ENCODE measurements around the gene NARF. TPM values are rescaled to one million over a fixed set of nuclear protein-coding genes. Genes with fewer than 3 reads are reported as not detected.

NARF gene
- total RNA-seq, 1 donor from 2014 or later, result 105 TPM

DNA sequence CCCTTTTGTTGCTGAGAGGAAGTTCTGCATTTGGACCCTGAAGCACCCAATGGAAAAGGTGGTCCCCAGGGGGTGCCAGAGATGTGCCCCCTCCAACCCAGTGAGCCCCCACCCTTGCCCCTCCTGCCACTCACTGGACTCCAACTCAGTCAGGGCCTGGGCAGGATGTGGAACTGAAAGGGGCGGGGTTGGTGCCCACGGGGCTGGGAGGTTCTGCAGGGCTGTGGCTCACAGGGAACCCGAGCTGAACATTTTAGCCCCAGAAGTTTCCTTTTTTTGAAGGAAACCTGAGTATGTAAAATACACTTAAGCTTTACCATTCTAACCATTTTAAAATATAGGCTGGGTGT lies 24.4 kb upstream of the NARF start:
- no peak for DNase-seq

DNA sequence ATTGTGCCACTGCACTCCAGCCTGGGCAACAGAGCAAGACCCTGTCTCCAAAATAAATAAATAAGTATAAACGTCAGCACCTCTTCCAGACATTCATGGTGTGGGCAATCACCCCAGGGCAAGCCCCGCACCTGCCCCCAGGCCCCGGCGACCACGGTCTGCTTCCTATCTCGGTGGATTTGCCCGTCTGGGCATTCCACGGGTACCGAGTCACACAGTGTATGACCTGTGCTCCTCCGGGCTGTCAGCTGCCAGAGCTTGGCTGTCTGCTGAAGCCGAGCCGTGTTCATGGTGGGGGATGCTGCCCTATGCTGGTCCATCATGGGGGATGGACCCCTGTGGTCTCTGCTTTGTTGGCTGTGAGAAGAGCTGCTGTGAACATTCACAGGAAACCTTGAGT lies 23.4 kb upstream of the NARF start:
- DNase-seq, result no peak

DNA sequence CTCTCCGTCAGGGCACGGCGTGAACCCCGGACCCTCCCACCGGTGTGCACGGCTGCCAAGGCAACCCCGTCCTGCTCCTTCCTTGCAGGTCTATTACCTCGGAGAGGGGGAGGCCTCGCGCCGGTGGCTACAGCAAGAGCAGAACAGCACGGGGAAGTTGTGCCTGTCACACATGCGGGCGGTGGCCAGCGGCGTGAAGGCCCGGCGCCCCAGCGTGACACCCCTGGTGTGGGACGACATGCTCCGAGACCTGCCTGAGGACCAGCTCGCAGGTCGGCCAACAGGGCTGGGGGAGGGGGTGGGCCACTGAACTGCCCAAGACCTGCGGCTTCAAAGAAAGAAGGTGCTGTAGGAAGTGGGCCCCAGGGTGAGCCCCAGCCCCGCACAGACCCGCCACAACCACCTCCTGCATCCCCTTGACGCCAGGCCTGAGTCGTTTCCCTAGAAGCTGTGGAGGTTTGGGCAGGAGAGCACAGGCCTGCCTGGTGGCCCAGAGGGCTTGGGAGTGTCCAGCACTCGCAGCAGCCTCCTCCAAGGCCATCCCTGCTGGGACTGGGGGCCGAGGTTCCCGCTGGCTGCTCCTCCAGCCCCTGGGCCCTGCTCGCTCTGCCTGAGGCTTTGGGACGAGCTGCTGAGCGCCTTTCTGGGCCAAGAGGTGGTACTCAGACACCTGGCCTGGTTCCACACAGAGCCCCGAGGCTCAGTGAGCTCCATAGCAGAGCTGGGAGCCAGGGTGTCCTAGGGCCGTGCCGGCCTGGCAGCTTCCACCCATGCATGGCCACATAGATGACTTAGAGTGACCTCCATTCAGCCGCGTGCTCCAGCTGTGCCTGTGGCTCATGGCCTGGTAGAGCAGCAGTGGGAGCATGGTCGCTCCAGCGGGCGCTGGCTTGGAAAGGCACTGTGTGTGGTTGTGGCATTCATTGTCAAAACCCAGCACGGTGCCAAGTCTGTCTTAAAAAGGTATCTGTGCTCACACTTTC lies 22.6 kb upstream of the NARF start:
- DNase-seq, result no peak

DNA sequence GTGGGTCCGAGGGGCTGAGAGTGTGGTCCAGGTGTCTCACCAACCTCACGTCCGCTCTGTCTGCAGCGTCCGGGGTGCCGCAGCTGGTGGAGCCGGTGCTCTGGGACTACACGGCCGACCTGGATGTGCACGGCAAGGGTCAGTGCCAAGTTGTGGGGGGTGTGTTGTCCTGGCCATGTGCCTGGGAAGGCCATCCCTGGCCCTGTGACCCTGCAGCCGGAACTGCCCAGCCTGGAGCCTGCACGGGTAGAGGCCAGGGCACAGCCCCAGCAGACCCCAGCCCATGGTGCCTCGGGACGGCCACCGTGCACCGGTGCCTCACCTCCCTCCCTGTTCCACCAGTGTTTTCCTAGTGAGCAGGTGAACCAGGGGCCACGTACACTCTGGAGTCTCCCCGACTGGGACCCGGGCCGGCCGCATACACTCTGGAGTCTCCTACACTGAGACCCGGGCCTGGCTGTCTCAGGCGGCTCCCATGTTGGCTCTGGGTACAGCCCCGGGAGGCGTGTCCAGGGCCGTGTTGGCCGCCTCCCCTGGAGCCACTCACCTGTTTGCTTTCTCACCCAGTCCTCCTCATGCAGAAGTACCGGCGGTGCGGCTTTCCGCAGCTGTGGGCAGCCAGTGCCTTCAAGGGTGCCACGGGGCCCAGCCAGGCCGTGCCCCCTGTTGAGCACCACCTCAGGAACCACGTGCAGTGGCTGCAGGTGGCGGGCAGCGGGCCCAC lies 21.8 kb upstream of the NARF start:
- no peak for DNase-seq

DNA sequence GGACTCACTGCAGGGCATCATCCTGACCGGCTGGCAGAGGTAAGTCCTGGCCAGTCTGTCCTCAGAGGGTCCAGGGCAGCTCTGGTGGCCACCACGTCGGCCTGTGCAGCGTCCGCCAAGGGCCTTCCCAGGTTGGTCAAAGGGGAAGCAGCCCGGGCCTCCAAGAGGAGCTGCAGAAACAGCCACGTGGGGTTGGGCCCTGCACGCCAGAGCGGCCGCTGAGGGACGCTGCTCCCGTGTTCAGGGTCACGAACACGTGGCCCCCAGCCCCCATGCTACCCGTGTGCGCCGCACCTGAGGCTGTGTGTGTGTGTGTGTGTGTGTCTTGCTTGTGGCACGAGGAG lies 21.2 kb upstream of the NARF start:
- DNase-seq, result no peak

DNA sequence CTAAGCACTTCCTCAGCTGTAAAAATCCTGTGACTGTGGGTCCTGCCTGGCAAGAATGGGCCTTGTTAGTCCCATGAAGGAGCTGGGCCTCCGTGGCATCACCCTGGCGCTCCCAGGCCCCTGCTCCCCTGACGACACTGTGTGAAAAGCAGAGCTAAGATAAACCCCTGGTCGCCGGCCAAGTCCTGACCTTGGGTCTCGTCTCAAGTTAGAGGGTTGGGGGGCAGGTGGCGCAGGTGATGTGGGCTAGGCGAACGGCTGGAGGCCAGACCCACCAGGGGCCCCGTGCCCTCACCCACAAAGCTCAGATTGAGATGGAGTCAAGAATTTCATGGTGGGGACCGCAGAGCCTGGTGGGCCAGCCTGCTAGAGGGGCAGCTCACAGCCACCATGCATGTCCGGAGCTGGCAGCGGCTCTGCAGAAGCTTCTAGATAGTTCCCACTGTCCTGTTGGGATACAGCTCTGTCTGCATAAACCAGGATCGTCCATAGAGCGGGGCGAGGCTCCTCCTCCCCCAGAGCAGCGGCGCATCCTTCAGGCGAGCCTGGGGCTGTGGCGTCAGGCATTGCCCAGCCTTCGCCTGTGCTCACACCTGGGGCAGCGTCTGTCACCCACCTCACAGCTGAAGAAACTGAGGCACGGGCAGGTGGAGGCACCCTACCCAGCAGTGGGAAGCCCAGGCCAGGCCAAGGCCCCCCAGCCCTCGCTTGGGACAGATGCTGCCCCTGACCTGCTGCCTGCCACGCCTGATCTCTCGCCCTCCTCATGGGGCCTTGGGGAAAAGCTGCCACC lies 19.9 kb upstream of the NARF start:
- no peak for DNase-seq

DNA sequence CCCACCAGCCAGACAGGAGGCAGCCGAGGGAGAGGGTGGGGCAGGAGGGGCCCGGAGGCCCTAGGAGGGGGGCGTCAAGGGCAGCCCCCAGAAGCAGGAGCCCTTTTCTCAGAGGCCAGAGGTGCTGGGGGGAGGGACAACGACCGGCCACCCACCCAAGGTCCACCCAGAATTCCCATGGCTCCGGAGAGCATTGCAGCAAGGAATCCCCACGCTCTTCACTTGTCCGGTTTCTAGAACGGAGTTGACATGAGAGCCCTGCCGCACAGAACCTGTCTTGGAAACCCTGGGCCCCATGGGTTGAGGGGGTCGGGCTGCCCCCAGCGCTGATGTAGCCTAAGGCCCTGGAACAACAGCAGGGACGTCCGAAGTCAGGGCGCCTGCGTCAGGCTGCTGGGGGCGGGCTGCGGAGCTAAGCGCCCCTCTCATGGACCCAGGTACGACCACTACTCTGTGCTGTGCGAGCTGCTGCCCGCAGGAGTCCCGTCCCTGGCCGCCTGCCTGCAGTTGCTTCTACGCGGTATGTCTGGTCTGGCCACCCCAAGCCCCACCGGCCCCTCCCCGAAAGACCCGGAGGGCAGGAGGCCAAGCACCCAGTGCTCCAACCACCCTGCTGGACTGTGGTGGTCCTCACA lies 19.2 kb upstream of the NARF start:
- no peak for DNase-seq

DNA sequence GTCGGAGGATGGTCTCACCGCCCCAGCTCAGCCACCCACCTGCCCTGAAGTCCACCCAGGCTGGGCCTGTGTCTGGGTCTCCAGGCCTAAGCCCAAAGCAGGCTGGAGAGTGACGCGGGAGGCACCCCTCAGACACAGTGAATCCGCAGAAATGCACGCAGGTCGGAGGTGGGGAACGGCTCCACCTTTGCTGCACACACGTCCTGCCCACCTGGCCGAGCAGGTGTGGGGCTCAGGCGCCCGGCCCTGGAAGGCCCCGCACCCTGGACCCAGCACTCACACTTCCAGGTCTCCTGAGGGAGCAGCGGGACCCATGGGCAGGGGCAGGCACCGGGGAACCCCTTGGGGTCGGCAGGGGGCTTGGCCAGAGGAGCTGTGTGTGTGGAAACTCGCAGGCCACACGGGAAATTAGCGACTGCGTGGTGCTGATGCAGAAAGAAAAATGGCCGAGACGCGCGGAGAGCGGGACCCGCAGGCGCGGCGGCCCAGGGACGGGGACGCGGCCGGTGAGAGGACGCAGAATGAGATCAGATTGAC lies 18.6 kb upstream of the NARF start:
- DNase-seq, result no peak

DNA sequence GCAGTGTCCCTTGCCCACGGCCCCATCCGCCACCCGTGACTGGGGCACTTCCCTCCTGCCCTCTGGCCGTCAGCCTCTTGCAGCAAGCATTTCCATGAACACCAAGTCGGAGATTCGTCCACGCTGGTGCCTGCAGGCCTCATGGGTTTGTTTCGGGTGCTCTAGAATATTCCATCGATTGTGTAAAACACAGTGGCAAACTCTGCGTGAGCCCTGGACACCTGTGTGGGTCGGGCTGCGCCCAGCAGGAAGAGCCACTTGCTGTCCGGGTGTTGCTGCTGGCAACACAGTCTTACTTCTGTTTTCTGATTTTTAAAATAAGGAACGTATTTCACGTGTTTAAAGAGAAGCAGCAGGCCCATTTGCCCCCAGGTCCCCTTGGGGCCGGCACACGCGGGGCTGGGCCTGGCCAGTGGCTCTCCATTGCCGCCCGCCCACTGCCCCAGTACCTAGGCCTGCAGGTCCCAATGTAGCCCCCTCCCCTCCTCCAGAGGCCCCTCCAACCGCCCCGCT lies 18.0 kb upstream of the NARF start:
- no peak for DNase-seq

DNA sequence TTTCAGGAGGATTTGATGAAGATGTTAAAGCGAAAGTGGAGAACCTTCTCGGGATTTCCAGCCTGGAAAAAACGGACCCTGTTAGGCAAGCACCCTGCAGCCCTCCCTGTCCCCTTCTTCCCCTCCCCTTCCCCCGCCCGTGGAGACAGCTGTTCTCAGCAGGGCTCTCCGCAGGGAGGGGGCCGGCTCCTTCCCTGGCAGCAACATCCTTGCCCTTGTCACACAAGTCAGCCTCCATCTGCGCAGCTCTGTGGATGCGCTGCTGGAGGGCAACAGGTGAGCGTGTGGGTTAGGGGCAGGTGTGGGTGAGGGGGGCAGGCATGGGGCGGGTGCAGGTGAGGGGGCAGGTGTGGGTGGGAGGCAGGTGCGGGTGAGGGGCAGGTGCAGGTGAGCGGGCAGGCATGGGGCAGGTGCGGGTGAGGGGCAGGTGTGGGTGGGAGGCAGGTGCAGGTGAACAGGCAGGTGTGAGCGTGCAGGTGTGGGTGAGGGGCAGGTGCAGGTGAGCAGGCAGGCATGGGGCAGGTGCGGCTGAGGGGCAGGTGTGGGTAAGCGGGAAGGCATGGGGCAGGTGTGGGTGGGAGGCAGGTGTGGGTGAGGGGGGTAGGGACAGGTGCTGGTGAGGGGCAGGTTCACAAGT lies 17.4 kb upstream of the NARF start:
- DNase-seq, result no peak

DNA sequence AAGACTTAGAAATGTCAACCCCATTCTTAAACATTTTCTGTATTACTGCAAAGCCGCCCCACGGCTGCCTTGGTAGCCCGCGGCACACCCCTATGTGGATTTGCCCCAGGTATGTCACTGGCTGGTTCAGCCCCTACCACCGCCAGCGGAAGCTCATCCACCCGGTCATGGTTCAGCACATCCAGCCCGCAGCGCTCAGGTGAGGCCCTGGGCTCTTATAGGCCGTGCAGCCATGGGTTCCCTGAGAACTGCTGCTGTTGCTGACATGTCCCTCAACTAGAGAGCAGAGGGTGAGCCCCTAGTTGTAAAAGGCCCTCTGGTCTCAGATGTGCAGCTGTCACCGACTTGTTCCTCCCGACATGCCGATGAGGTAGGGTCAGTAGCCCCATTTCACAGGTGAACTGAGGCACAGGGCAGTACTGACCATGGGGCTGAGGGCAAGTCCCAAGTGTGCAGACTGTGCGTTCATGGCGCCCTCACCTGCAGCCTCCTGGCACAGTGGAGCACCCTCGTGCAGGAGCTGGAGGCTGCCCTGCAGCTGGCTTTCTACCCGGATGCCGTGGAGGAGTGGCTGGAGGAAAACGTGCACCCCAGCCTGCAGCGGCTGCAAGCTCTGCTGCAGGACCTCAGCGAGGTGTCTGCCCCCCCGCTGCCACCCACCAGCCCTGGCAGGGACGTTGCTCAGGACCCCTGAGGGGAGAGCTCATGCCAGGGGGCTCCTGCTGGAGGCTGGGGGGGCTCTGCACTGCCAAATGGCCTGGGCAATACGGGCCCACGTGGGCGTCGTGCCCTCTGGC lies 16.7 kb upstream of the NARF start:
- DNase-seq, result no peak

DNA sequence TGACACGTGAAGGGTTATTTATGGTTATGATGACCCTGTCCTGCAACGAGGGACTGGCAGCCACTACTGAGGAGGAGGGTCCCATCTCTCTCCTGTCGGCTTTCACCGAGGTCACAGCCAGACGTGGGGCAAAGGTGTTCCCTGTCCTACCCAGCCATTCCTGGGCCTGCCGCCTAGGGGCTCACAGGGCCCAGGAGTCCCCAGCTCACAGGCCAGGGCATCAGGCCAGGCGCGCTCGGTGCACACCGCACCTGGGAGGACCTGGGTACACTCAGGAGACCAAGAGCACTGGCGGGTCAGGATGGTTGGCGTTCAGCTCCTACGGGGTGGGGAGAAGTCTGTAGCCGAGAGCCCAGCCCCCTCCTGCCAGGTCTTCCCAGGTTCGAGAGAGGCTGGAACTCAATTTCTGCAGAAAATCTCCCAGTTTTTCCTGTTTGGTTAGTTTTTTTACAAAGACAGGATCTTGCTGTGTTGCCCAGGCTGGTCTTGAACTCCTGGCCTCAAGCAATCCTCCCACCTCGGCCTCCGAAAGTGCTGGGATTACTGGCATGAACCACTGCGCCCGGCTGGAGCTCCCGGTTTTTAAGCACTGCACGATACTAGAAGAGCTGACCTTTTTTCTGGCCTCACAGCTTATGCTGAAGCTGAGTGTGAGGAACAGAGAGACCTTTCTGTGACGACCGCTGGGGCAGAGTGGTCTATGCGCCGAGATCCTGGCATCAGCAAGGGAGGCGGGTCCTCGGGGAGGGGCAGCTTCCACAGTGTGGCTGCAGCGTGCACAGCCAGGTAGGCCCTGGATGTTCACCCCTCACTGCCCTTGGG lies 15.7 kb upstream of the NARF start:
- DNase-seq, result no peak

DNA sequence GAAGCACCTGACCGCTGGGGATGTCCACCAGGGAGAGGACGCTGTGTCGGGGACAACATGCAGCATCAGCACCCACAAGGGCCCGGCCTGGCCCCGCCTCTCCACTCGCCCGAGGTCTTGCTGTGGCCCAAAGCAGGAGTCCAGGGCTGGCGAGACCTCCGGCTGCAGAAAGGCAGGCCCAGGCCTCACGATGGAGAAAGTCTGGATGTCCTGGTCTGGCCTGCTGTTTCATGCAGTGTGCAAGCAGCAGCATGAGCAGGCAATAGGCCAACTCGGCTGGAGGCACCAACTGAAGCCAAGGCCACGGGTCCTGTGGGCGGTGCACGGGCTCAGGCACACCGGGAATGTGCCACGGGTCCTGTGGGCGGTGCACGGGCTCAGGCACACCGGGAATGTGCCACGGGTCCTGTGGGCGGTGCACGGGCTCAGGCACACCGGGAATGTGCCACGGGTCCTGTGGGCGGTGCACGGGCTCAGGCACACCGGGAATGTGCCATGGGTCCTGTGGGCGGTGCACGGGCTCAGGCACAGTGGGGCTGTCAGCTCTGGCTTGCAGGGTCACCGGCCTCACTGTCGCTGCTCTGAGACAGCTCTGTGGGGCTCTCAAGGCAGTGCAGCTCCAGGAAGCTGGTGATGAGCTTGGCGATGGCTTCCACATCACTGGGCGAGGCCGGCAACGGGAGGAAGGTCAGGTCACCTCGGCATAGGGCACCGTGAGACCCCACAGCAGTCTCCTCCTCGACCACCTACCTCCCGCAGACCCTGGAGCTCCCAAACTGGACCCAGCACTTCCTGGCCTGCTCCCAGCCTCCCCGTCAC lies 14.9 kb upstream of the NARF start:
- DNase-seq, result no peak

DNA sequence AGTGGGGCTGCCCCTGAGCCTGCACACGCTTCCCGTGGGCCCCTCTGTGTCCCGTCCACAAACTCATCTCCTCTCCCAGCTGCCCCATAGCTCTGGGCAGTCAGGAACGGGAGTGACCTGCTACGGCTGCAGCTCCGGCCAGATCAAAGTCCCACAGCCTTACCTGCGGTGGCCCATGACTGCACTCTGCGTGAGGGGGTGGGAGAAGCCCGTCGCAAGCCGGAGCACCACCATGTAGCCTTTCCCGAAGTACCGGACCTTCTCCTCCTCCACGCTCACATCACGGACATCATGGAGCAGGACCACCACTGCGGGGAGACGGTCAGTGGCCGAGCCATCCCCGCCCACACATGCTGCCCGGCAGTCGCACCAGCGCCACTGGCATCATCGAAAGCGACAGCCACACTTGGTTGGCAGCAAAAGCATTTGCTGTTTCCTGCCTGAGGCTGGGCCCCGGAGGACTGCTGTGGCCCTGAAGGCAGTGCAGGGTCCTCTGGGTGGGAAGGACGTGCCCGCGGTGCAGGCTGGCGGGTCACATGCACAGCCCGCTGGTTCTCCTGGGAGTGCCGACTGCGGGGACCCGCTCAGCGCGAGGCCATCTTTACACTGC lies 14.2 kb upstream of the NARF start:
- no peak for DNase-seq

DNA sequence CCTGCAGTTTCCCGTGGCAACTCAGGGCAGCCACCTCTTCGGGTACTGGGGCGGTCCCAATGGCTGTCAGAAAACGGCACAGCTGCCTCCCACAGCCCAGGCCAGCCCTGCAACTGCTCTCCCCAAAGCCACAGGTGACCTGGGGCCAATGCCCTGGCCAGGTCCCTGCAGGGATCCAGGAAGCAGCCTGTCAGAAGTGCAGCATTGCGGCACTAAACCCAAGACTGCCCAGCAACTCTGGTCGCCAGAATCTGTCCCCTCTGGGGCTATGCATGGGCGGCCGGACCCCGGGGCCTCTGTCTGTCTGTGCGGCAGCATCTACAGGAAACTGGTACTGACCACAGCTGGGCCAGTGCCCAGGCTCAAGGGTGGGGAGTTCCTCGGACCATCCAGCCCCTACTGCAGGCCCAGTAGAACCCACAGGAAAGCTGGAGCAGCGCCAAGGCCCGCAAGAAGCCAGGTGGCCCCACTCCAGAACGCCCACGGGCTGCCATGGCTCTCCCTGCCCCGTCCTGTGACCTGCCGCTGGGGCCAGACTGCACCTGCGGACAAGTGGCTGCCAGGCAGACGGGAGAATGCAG lies 13.5 kb upstream of the NARF start:
- DNase-seq, result peak; percentile 30

DNA sequence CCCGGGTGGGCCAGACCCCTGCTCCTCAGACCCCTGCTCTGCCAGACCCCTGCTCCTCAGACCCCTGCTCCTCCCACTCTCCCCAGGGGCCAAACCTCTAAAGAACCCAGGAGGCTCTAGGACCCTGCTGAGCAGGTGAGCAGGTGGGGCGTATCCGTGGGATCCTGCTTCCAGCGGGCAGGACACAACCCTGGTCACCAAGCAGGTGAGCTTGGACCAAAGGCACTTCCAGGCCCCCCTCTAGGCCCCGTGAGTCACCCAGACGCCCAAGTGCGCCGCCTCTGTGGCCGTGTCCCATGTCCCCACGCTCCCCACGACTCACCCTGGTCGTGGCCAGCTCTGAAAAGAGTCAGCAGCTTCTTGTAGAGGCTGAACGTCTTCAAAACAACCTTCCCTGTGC lies 13.0 kb upstream of the NARF start:
- no peak for DNase-seq

DNA sequence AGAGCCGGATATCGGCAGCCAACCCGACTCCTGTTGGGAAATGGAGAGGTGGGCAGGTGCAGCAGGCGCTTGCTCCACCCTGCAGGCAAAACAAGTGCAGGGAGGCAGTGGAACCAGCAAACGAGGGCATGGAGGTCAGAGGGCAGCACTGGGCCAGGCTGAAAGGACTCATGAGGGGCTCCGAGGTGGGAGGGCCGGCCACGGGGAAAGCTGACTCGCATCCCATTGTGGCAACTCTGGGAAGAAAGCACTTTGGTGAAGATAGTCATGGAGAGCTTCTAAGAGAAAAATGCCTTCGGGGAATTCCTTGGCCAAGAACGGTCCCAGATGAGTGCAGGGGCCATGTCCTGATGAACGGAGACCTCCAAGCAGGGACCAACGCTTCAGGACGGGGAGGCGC lies 12.4 kb upstream of the NARF start:
- DNase-seq, result no peak

DNA sequence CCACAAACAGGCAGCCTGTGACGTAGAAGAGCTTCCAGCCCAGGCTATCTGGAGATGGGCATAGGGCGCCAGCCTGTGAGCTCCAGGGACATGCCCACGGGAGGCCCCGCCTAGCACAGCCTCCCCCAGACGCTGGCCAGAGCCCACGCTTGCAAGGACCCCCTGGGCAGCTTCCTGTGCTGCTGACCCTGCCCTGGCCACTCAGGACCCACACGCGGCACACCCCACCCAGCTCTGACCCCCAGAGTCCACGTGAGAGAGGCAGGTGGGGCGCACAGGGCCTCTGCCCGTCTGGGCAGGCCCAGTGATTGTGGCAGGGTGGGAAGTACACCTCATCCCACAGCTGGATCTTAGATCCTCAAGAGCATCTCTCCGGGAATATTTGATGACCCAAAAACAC lies 11.9 kb upstream of the NARF start:
- DNase-seq, result no peak
